Neuronal stem cell (in vitro differentiated cells): ENCODE measurements around the gene THAP11.

Experiments used
- DNase-seq: peaks from one replicate; pipeline ENCODE4 v3.0.0-alpha.2; 2013; ENCODE audit warnings: low spot score
- H2AFZ ChIP-seq: one replicate; pipeline ENCODE4 v1.6.1; 2013; ENCODE audit warnings: mild to moderate bottlenecking, low read length, inconsistent platforms
- H2AK5ac ChIP-seq: 2 replicates; pipeline ENCODE4 v1.6.1; 2013; ENCODE audit warnings: low read depth, mild to moderate bottlenecking, inconsistent platforms, low read length, moderate library complexity, mixed read lengths
- H2BK120ac ChIP-seq: 2 replicates; pipeline ENCODE4 v1.6.1; 2013; ENCODE audit warnings: low read depth, mild to moderate bottlenecking, inconsistent platforms, low read length, moderate library complexity, mixed read lengths
- H2BK12ac ChIP-seq: one replicate; pipeline ENCODE4 v1.6.1; 2013; ENCODE audit warnings: low read length, inconsistent platforms
- H2BK15ac ChIP-seq: 2 replicates; pipeline ENCODE4 v1.6.1; 2013; ENCODE audit warnings: mild to moderate bottlenecking, low read length, inconsistent platforms, mixed read lengths
- H2BK5ac ChIP-seq: one replicate; pipeline ENCODE4 v1.6.1; 2013; ENCODE audit warnings: inconsistent platforms, mild to moderate bottlenecking, low read length, moderate library complexity
- H3K14ac ChIP-seq: one replicate; pipeline ENCODE4 v1.6.1; 2013; ENCODE audit warnings: low read length, inconsistent platforms
- H3K18ac ChIP-seq: 2 replicates; pipeline ENCODE4 v1.6.1; 2013; ENCODE audit warnings: low read length, inconsistent platforms
- H3K23ac ChIP-seq: 2 replicates; pipeline ENCODE4 v1.6.1; 2013; ENCODE audit warnings: low read depth, mild to moderate bottlenecking, mixed read lengths, low read length, inconsistent platforms; ENCODE audit not compliant: poor library complexity
- H3K27ac ChIP-seq: replicated peaks from 3 replicates; pipeline ENCODE4 v1.5.1; 2013; ENCODE audit warnings: low read length, inconsistent platforms
- H3K27me3 ChIP-seq, 3 experiments: 2 replicates each; pipeline ENCODE4 v1.6.1; 2013; ENCODE audit warnings: low read length in 3 of 3, mild to moderate bottlenecking in 2 of 3, inconsistent platforms in 1 of 3, low read depth in 1 of 3, mixed read lengths in 1 of 3, moderate library complexity in 1 of 3; ENCODE audit not compliant: control insufficient read depth in 3 of 3, insufficient read depth in 3 of 3
- H3K36me3 ChIP-seq, 2 donors: replicated peaks in 1 of 2; 2 replicates each; pipeline ENCODE4 v1.6.1; 2013; ENCODE audit warnings: low read length in 2 of 2; ENCODE audit not compliant: control insufficient read depth in 2 of 2, insufficient read depth in 2 of 2
- H3K4ac ChIP-seq: 2 replicates; pipeline ENCODE4 v1.6.1; 2013; ENCODE audit warnings: inconsistent platforms, mild to moderate bottlenecking, low read length, moderate library complexity
- H3K4me1 ChIP-seq, 2 donors: 1 replicate in 1 of 2; 2 replicates in 1 of 2; pipeline ENCODE4 v1.6.1; 2013; ENCODE audit warnings: low read length in 2 of 2, low read depth in 1 of 2; ENCODE audit not compliant: control insufficient read depth in 2 of 2, insufficient read depth in 1 of 2
- H3K4me2 ChIP-seq: one replicate; pipeline ENCODE4 v1.6.1; 2013; ENCODE audit warnings: mild to moderate bottlenecking, low read length, inconsistent platforms; ENCODE audit not compliant: insufficient read depth, poor library complexity, severe bottlenecking
- H3K4me3 ChIP-seq, 2 donors: 2 replicates each; pipeline ENCODE4 v1.5.1; 2013; ENCODE audit warnings: low read length in 2 of 2, mild to moderate bottlenecking in 2 of 2, inconsistent platforms in 1 of 2, moderate library complexity in 1 of 2
- H3K79me1 ChIP-seq: one replicate; pipeline ENCODE4 v1.6.1; 2013; ENCODE audit warnings: low read depth, mild to moderate bottlenecking, inconsistent platforms, low read length, moderate library complexity
- H3K9ac ChIP-seq: one replicate; pipeline ENCODE4 v1.6.1; 2013; ENCODE audit warnings: mild to moderate bottlenecking, low read depth, low read length, inconsistent platforms; ENCODE audit not compliant: poor library complexity
- H3K9me3 ChIP-seq, 2 donors: replicated peaks in 1 of 2; 2 replicates each; pipeline versions ENCODE3 to v1.6.1; 2013; ENCODE audit warnings: low read length in 2 of 2, mild to moderate bottlenecking in 2 of 2, inconsistent platforms in 1 of 2, low read depth in 1 of 2, mixed read lengths in 1 of 2, moderate library complexity in 1 of 2; ENCODE audit not compliant: control insufficient read depth in 2 of 2, insufficient read depth in 1 of 2
- H4K8ac ChIP-seq: one replicate; pipeline ENCODE4 v1.6.1; 2013; ENCODE audit warnings: low read depth, mild to moderate bottlenecking, inconsistent platforms, low read length, moderate library complexity
- H4K91ac ChIP-seq: one replicate; pipeline ENCODE4 v1.6.1; 2013; ENCODE audit warnings: low read length, low read depth, mild to moderate bottlenecking, inconsistent platforms; ENCODE audit not compliant: poor library complexity
- WGBS, 2 donors: extraction: QIAGEN DNeasy Blood & Tissue Kit; methylation state at CpG; one replicate each; pipeline ENCODE4 v1.1.7; 2013; ENCODE audit warnings: missing lambda C conversion rate in 2 of 2, mixed read lengths in 1 of 2; ENCODE audit not compliant: insufficient read length in 2 of 2, insufficient replicate concordance in 1 of 2; ENCODE audit errors: extremely low coverage in 2 of 2; 5-methylcytosine and 5-hydroxymethylcytosine counted together

THAP11 gene

GRCh38 chr16:67828651-67829050, 13.5 kb upstream of the THAP11 start:
- no peak overlapping the region for H3K9ac ChIP-seq
- H4K91ac ChIP-seq, result no peak overlapping the region
- no peak overlapping the region for H2AFZ ChIP-seq
- no peak overlapping the region for H4K8ac ChIP-seq
- no peak overlapping the region for H3K4ac ChIP-seq
- no peak for DNase-seq
- H3K4me3 ChIP-seq, result no peak overlapping the region
- no peaks in the 10 kb centered on the region for H3K27me3 ChIP-seq
- no peak overlapping the region for H3K4me2 ChIP-seq
- no peak overlapping the region for H3K27ac ChIP-seq
- H2BK12ac ChIP-seq, result no peak overlapping the region
- H2BK5ac ChIP-seq, result no peak overlapping the region
- no peak overlapping the region for H2AK5ac ChIP-seq
- no peak overlapping the region for H3K23ac ChIP-seq
- no peak overlapping the region for H3K18ac ChIP-seq
- peaks cover 35 to 73% of the 10 kb centered on the region in 2 donors for H3K36me3 ChIP-seq
- H3K79me1 ChIP-seq, result peaks cover 3% of the 10 kb centered on the region
- H2BK120ac ChIP-seq, result no peak overlapping the region
- H3K14ac ChIP-seq, result no peak overlapping the region
- WGBS, 2 donors, result no CpG with 5 or more reads among the region's 4 CpGs
- H3K4me1 ChIP-seq, result peaks cover 8 to 11% of the 10 kb centered on the region in 2 donors
- H3K9me3 ChIP-seq, result no peaks in the 10 kb centered on the region
- no peak overlapping the region for H2BK15ac ChIP-seq

- no peak overlapping the region for H3K4ac ChIP-seq
- H3K23ac ChIP-seq, result no peak overlapping the region
- H3K9ac ChIP-seq, result peak overlapping the region; percentile 65
- WGBS, 2 donors, result no CpG with 5 or more reads among the region's 3 CpGs
- H3K4me2 ChIP-seq, result peak overlapping the region; percentile 94
- H3K27ac ChIP-seq, result no peak overlapping the region
- H3K4me3 ChIP-seq, result peak overlapping the region; percentile 88 to 93
- no peak overlapping the region for H2BK15ac ChIP-seq
- DNase-seq, result no peak
- peaks cover 6 to 8% of the 10 kb centered on the region in 2 donors for H3K4me1 ChIP-seq
- H3K27me3 ChIP-seq, result no peaks in the 10 kb centered on the region
- no peaks in the 10 kb centered on the region for H3K9me3 ChIP-seq
- no peak overlapping the region for H2BK120ac ChIP-seq
- peaks cover 3% of the 10 kb centered on the region for H3K79me1 ChIP-seq
- H3K14ac ChIP-seq, result no peak overlapping the region
- peaks cover 31 to 45% of the 10 kb centered on the region in 2 donors for H3K36me3 ChIP-seq
- H2BK5ac ChIP-seq, result no peak overlapping the region
- no peak overlapping the region for H4K8ac ChIP-seq
- no peak overlapping the region for H2BK12ac ChIP-seq
- H4K91ac ChIP-seq, result no peak overlapping the region
- no peak overlapping the region for H3K18ac ChIP-seq
- no peak overlapping the region for H2AK5ac ChIP-seq
- H2AFZ ChIP-seq, result peak overlapping the region; percentile 82
Measured at GRCh38 chr16:67833030-67833414, 9.1 kb upstream of the THAP11 start.

- peak overlapping the region; percentile 94 for H3K4me2 ChIP-seq
- no peak overlapping the region for H2AK5ac ChIP-seq
- no peak overlapping the region for H2BK120ac ChIP-seq
- H3K79me1 ChIP-seq, result peaks cover 3% of the 10 kb centered on the region
- H4K8ac ChIP-seq, result no peak overlapping the region
- no CpG with 5 or more reads among the region's 49 CpGs for WGBS, 2 donors
- H2BK12ac ChIP-seq, result no peak overlapping the region
- no peaks in the 10 kb centered on the region for H3K27me3 ChIP-seq
- H2BK15ac ChIP-seq, result no peak overlapping the region
- no peak overlapping the region for H2BK5ac ChIP-seq
- H3K36me3 ChIP-seq, result peaks cover 29 to 39% of the 10 kb centered on the region in 2 donors
- no peaks in the 10 kb centered on the region for H3K9me3 ChIP-seq
- H2AFZ ChIP-seq, result peak overlapping the region; percentile 82
- peak overlapping the region; percentile 81 for H3K9ac ChIP-seq
- DNase-seq, result peak; percentile 90
- H3K4ac ChIP-seq, result no peak overlapping the region
- H3K18ac ChIP-seq, result peak overlapping the region; percentile 54
- H3K4me1 ChIP-seq, result peaks cover 6 to 8% of the 10 kb centered on the region in 2 donors
- no peak overlapping the region for H3K14ac ChIP-seq
- H3K4me3 ChIP-seq, result peak overlapping the region; percentile 88 to 93
- peak overlapping the region; percentile 59 for H3K23ac ChIP-seq
- H3K27ac ChIP-seq, result no peak overlapping the region
- no peak overlapping the region for H4K91ac ChIP-seq
Measured at GRCh38 chr16:67833415-67834241, 8.5 kb upstream of the THAP11 start.

- peak overlapping the region in 1 of 2 donors; percentile 93 for H3K4me3 ChIP-seq
- H4K91ac ChIP-seq, result no peak overlapping the region
- no peak overlapping the region for H3K18ac ChIP-seq
- H2BK15ac ChIP-seq, result no peak overlapping the region
- no CpG with 5 or more reads among the region's 10 CpGs for WGBS, 2 donors
- no peak overlapping the region for H3K4me2 ChIP-seq
- no peak overlapping the region for H3K23ac ChIP-seq
- H4K8ac ChIP-seq, result no peak overlapping the region
- H3K14ac ChIP-seq, result no peak overlapping the region
- no peak overlapping the region for H3K9ac ChIP-seq
- H3K36me3 ChIP-seq, result peaks cover 27 to 33% of the 10 kb centered on the region in 2 donors
- H3K9me3 ChIP-seq, result no peaks in the 10 kb centered on the region
- no peaks in the 10 kb centered on the region for H3K27me3 ChIP-seq
- DNase-seq, result no peak
- H2BK5ac ChIP-seq, result no peak overlapping the region
- peak overlapping the region; percentile 82 for H2AFZ ChIP-seq
- no peak overlapping the region for H3K4ac ChIP-seq
- no peak overlapping the region for H3K27ac ChIP-seq
- no peak overlapping the region for H2BK120ac ChIP-seq
- no peak overlapping the region for H2AK5ac ChIP-seq
- peaks cover 6 to 8% of the 10 kb centered on the region in 2 donors for H3K4me1 ChIP-seq
- H3K79me1 ChIP-seq, result peaks cover 3% of the 10 kb centered on the region
- no peak overlapping the region for H2BK12ac ChIP-seq
Measured at GRCh38 chr16:67834242-67834614, 7.9 kb upstream of the THAP11 start.
